GM12878 (cell line): ENCODE measurements around the gene DMAP1. TPM values are rescaled to one million over a fixed set of nuclear protein-coding genes. Genes with fewer than 3 reads are reported as not detected.

Experiments used
- ATAC-seq: fragments of 200-7000 bp; cut with Tn5 transposase; 3 replicates; pipeline ENCODE4 v1.9.1; 2020; ENCODE audit warnings: mild to moderate bottlenecking, moderate library complexity
- BruUV-seq: library from RNA; stranded (reverse); fragments of 400-500 nt; replicated peaks from 2 replicates; lab custom pipeline; 2021; lab: Mats Ljungman, UMichigan
- CTCF ChIA-PET: fragments of 300-600 bp; sonication (Branson Sonifier 250); formaldehyde crosslinking; extraction: SDS; loops from one replicate; lab custom pipeline; 2021; ENCODE audit warnings: inconsistent platforms; lab: Yijun Ruan, JAX
- POLR2A ChIA-PET: fragments of 350-600 bp; formaldehyde crosslinking; extraction: SDS; loops from one replicate; lab custom pipeline; 2021; ENCODE audit warnings: inconsistent platforms; lab: Charles Lee
- RAD21 ChIA-PET: fragments of 300-600 bp; sonication (Branson Sonifier 250); formaldehyde crosslinking; loops from one replicate; lab custom pipeline; 2023; ENCODE audit warnings: antibody characterized with exemption; ENCODE audit not compliant: unreplicated experiment; lab: Charles Lee
- SMC1A ChIA-PET: fragments of 300-600 bp; sonication (Branson Sonifier 250); formaldehyde crosslinking; loops from one replicate; lab custom pipeline; 2023; ENCODE audit not compliant: unreplicated experiment, uncharacterized antibody; lab: Charles Lee
- DNase-seq: peaks from one replicate; pipeline ENCODE4 v3.0.0-alpha.2; 2011; ENCODE audit warnings: low read depth, low spot score
- FAIRE-seq: peaks from 3 replicates; lab custom pipeline; 2011; peaks lifted over from hg19 to GRCh38; lab: Jason Lieb, UNC
- H2AFZ ChIP-seq: 2 replicates; pipeline ENCODE4 v1.6.0; 2011; ENCODE audit warnings: low read depth, low read length, control low read depth; ENCODE audit not compliant: control insufficient read depth
- H3K27ac ChIP-seq: 2 replicates; pipeline ENCODE4 v1.5.1; 2011; ENCODE audit warnings: control low read depth; ENCODE audit not compliant: control insufficient read depth, insufficient read depth
- H3K27me3 ChIP-seq, 2 experiments: replicated peaks in 1 of 2; 2 replicates each; pipeline versions ENCODE4 v1.6.0 to v1.6.1; 2011; ENCODE audit warnings: low read length in 1 of 2; ENCODE audit not compliant: control insufficient read depth in 2 of 2, insufficient read depth in 2 of 2
- H3K36me3 ChIP-seq, 2 experiments: 2 replicates each; pipeline ENCODE4 v1.5.1; 2011; ENCODE audit warnings: low read length in 1 of 2; ENCODE audit not compliant: control insufficient read depth in 2 of 2, insufficient read depth in 2 of 2
- H3K4me1 ChIP-seq: 2 replicates; pipeline ENCODE4 v1.6.1; 2011; ENCODE audit warnings: mild to moderate bottlenecking, low read length, moderate library complexity, mixed read lengths; ENCODE audit not compliant: control insufficient read depth, insufficient read depth
- H3K4me2 ChIP-seq: 2 replicates; pipeline ENCODE4 v1.6.0; 2011; ENCODE audit warnings: control low read depth; ENCODE audit not compliant: control insufficient read depth, insufficient read depth
- H3K4me3 ChIP-seq: fragments of 200-600 bp; sonication (generic); 2 replicates; pipeline ENCODE4 v1.5.1; 2016
- H3K79me2 ChIP-seq: 2 replicates; pipeline ENCODE4 v1.6.0; 2011; ENCODE audit warnings: low read length; ENCODE audit not compliant: control insufficient read depth, insufficient read depth
- H3K9ac ChIP-seq: 2 replicates; pipeline ENCODE4 v1.8.0; 2011; ENCODE audit warnings: low read length, control low read depth, mixed read lengths; ENCODE audit not compliant: control insufficient read depth, insufficient read depth
- H3K9me3 ChIP-seq: replicated peaks from 3 replicates; pipeline ENCODE4 v1.5.1; 2011; ENCODE audit warnings: mild to moderate bottlenecking, low read length; ENCODE audit not compliant: control insufficient read depth, insufficient read depth
- H4K20me1 ChIP-seq: 2 replicates; pipeline ENCODE4 v1.6.0; 2011; ENCODE audit not compliant: control insufficient read depth, insufficient read depth
- BHLHE40 ChIP-seq, 2 experiments: fragments of 450-650 bp in 1 of 2; IDR thresholded peaks; 2 replicates each; pipeline ENCODE4 v1.6.1; 2011 to 2017; ENCODE audit warnings: low read depth in 2 of 2, borderline replicate concordance in 1 of 2, improper control_type of control experiment in 1 of 2, low read length in 1 of 2, mild to moderate bottlenecking in 1 of 2
- BMI1 ChIP-seq: fragments of 450-650 bp; IDR thresholded peaks from 2 replicates; pipeline ENCODE4 v1.6.1; 2016; ENCODE audit warnings: mild to moderate bottlenecking, moderate library complexity, borderline replicate concordance
- E4F1 ChIP-seq: fragments of 450-650 bp; IDR thresholded peaks from 2 replicates; pipeline ENCODE4 v1.6.1; 2018; ENCODE audit warnings: borderline replicate concordance, mild to moderate bottlenecking; ENCODE audit not compliant: partially characterized antibody
- HCFC1 ChIP-seq: fragments of 150-350 bp; IDR thresholded peaks from 2 replicates; pipeline ENCODE4 v1.6.1; 2014; ENCODE audit warnings: low read length
- NFIC ChIP-seq: IDR thresholded peaks from 2 replicates; pipeline ENCODE4 v1.6.1; 2012; ENCODE audit warnings: low read depth, mild to moderate bottlenecking, inconsistent platforms, low read length, moderate library complexity
- NR2F1 ChIP-seq: fragments of 450-650 bp; conservative IDR thresholded peaks from 2 replicates; pipeline ENCODE4 v1.6.1; 2017; ENCODE audit warnings: mild to moderate bottlenecking
- RB1 ChIP-seq: fragments of 450-650 bp; formaldehyde crosslinking; IDR thresholded peaks from 2 replicates; pipeline ENCODE4 v1.6.1; 2017; ENCODE audit warnings: mild to moderate bottlenecking, borderline replicate concordance
- RUNX3 ChIP-seq: IDR thresholded peaks from 2 replicates; pipeline ENCODE4 v1.6.1; 2012; ENCODE audit warnings: low read length, inconsistent platforms
- SMAD5 ChIP-seq: IDR thresholded peaks from 2 replicates; pipeline ENCODE4 v1.6.1; 2016; ENCODE audit warnings: antibody characterized with exemption, low read depth
- WRNIP1 ChIP-seq: IDR thresholded peaks from 2 replicates; pipeline ENCODE4 v1.6.1; 2011; ENCODE audit warnings: low read depth, low read length, improper control_type of control experiment, borderline replicate concordance
- WGBS: methylation state at CpG from one replicate; pipeline ENCODE4 v1.1.6; 2016; ENCODE audit warnings: low lambda C conversion rate; ENCODE audit not compliant: insufficient replicate concordance, insufficient coverage; ENCODE audit errors: missing lambda C conversion rate; 5-methylcytosine and 5-hydroxymethylcytosine counted together
- in situ Hi-C: fragments of 300-500 bp; cut with MboI; formaldehyde crosslinking; loops from 9 replicates; pipeline ENCODE4 v1.14.3; 2018; ENCODE audit warnings: mixed read lengths
- intact Hi-C: fragments of 100-400 bp; cut with micrococcal nuclease; formaldehyde crosslinking; loops from one replicate; pipeline ENCODE4 v1.14.2; 2022; ENCODE audit not compliant: unreplicated experiment
- polyA plus RNA-seq, 11 experiments: library from polyadenylated mRNA; depleted of rRNA in 4 of 11; unstranded in 6 of 11; stranded (reverse) in 5 of 11; fragments of >200 nt; fragmentation: Nextera tagmentation in 4 of 11; fragmentation: Illumina TruSeq in 1 of 11; extraction: Ambion mirVana in 4 of 11; extraction: Trizol in 1 of 11; gene quantifications; 1 replicate in 1 of 11; 2 replicates in 10 of 11; pipeline versions ENCODE4 v1.2.1 to v1.2.3, GENCODE V29; 2011 to 2016; ENCODE audit warnings: inconsistent platforms in 2 of 11, missing spikeins in 2 of 11, low read depth in 1 of 11
- total RNA-seq, 4 experiments: library from RNA; depleted of rRNA in 3 of 4; stranded (reverse); fragments of >200 nt in 3 of 4; fragmentation: Illumina TruSeq in 1 of 4; extraction: Trizol in 1 of 4; gene quantifications; 2 replicates each; pipeline versions ENCODE4 v1.2.1 to v1.2.3, GENCODE V29; 2013 to 2021

DMAP1 gene
- total and polyA plus RNA-seq, 10 of the 15 experiments (the other 5 are each of a cell fraction or from before 2014, with no cell fraction given): 1.9 to 59.1 (median 37.7) TPM

GRCh38 chr1:44256762-44257554, 43.7 kb downstream of the DMAP1 start:
- no peak overlapping the region for H3K9ac ChIP-seq
- BruUV-seq: no TSS peak
- in situ Hi-C loops (no loop called here), intact Hi-C loops (no loop called here)
- TF ChIP-seq SMAD5: no peak
- TF ChIP-seq NR2F1: no peak
- no peak for TF ChIP-seq BMI1
- TF ChIP-seq RB1: no peak
- TF ChIP-seq HCFC1: no peak
- TF ChIP-seq RUNX3: no peak
- no peak for TF ChIP-seq E4F1
- TF ChIP-seq BHLHE40 (IDR thresholded peaks at IDR 0.05; ENCODE audit: borderline replicate concordance in 1 of 2, low read depth in 2 of 2, low read length in 1 of 2): no peak
- no peak for TF ChIP-seq WRNIP1
- TF ChIP-seq NFIC: no peak
- no peak overlapping the region for H3K4me3 ChIP-seq
- ChIA-PET SMC1A (interaction anchor here (2.0 kb wide), 1 partner anchor 10 kb away, joined by 7 read pairs; no protein-coding TSS in a partner anchor), CTCF (interaction anchor here (0.5 to 2.0 kb wide), 3 partner anchors 25 to 483 kb away, joined by 3 to 5 read pairs (median 3); no protein-coding TSS in a partner anchor), RAD21 (no interaction called here), POLR2A (interaction anchor here (0.8 kb wide), 1 partner anchor 39 kb away, joined by 3 read pairs; no protein-coding TSS in a partner anchor)
- H3K36me3 ChIP-seq: peaks cover 0 to 2% of the 10 kb centered on the region in 2 experiments; a peak in 3 of 4 replicates
- H4K20me1 ChIP-seq: no peaks in the 10 kb centered on the region
- H3K27me3 ChIP-seq: no peaks in the 10 kb centered on the region
- FAIRE-seq: no peak
- H3K79me2 ChIP-seq: no peaks in the 10 kb centered on the region
- no peak overlapping the region for H3K4me2 ChIP-seq
- H3K9me3 ChIP-seq: no peaks in the 10 kb centered on the region
- no peaks in the 10 kb centered on the region for H3K4me1 ChIP-seq
- no peak overlapping the region for H2AFZ ChIP-seq
- WGBS: 89% methylated on average over 10 of the region's 10 CpGs
- no peak for DNase-seq
- no peak overlapping the region for H3K27ac ChIP-seq
- no peak for ATAC-seq
